ENCODE data around the gene GPR65.

GRCh38 chr14:87955501-87955900, 49.4 kb upstream of the GPR65 start:
- TF ChIP-seq, protein P1, sequence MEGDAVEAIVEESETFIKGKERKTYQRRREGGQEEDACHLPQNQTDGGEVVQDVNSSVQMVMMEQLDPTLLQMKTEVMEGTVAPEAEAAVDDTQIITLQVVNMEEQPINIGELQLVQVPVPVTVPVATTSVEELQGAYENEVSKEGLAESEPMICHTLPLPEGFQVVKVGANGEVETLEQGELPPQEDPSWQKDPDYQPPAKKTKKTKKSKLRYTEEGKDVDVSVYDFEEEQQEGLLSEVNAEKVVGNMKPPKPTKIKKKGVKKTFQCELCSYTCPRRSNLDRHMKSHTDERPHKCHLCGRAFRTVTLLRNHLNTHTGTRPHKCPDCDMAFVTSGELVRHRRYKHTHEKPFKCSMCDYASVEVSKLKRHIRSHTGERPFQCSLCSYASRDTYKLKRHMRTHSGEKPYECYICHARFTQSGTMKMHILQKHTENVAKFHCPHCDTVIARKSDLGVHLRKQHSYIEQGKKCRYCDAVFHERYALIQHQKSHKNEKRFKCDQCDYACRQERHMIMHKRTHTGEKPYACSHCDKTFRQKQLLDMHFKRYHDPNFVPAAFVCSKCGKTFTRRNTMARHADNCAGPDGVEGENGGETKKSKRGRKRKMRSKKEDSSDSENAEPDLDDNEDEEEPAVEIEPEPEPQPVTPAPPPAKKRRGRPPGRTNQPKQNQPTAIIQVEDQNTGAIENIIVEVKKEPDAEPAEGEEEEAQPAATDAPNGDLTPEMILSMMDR (IDR thresholded peaks at IDR 0.05), result no peak
- no peak for TF ChIP-seq POLR2AphosphoS5 (IDR thresholded peaks at IDR 0.05)
- no peak for TF ChIP-seq POLR2A (IDR thresholded peaks at IDR 0.05)
- no peak for TF ChIP-seq EP300 (IDR thresholded peaks at IDR 0.05)

All from suprapubic skin (tissue), 4 donors.